Measurements from ENCODE around the gene TMC1.

TMC1 gene

DNA sequence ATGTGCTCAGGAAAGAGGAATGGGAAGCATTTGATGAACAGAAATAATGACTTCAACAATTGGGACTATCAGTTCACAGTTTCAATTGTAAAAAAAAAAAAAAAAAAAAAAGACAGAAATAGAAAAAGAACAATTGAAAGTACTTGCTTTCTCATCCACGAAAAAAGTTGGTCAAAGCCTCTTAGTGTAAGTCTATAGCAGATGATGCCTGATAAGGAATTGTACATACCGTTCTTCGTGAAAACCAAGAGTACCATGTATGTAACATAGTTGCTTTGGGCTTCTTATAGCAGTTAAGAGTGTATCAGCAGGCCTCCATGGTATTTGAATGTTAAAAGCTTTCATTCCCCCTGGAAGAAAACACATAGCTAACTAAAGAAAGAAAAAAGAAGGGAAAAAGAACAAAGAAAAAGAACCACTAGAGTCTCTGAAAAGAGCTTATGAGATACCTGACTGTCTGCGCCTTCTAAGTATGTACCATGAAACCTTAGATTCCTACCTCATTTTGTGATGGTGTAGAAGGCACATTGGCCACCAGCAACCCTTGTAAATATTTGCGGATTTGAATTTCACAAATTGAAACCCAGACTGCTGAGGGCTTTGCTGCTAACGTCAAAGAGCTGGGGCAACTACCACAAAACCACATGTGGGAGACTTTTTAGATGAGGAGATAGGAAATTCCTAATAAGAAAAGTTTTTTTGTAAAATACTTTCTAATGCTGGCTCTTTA lies 75.2 kb downstream of the TMC1 start:
- no peaks in the 10 kb centered on the region for H3K36me3 ChIP-seq (ENCODE audit: control insufficient read depth, insufficient read depth, low read length, severe bottlenecking)
- H3K9me3 ChIP-seq (ENCODE audit: control insufficient read depth, low read length): no peaks in the 10 kb centered on the region
- H3K27me3 ChIP-seq (replicated peaks; ENCODE audit: control insufficient read depth, insufficient read depth, low read length): no peaks in the 10 kb centered on the region
- no peaks in the 10 kb centered on the region for H3K4me1 ChIP-seq (ENCODE audit: control insufficient read depth, insufficient read depth, low read length)
- H3K9ac ChIP-seq (ENCODE audit: low read length): no peak overlapping the region
- no peak overlapping the region for H3K4me3 ChIP-seq (ENCODE audit: low read length)
- no peak for DNase-seq (ENCODE audit: low read depth)

DNA sequence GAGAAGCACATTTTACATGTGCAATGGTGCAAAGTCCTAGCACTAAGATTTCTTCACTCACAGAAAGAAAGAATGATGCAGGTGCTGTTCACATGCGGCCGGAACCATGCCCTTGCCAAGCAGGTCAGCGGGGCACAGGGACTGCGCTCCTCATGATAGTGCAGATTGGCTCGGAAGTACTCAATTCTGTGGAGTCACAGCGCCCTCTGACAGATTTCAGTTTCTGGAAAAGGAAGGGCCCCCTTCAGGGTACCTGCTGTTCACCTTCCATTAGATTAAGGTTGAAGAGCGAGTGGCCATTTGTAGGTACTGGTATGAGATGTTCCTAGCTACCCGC lies 75.7 kb downstream of the TMC1 start:
- DNase-seq (ENCODE audit: low read depth): no peak

DNA sequence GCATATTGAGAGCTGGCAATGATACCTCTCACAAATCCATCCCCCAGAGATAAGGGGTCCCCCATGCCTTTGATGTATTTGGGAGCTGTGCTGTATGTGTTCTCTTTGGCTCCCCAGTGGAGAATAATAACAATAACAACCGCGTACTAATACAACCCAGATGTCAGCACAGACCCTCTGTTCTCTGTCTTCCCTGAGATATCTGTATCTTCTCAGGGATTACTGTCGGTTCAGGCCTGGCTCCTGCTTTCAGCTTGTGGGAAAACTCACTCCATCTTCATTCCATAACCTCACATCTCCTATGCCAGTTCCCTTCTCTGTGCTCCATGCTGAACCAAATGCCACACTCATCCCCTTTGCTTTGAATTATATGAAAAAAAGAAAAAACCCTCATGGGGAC lies 76.2 kb downstream of the TMC1 start:
- DNase-seq (ENCODE audit: low read depth): no peak
- H3K4me3 ChIP-seq (ENCODE audit: low read length): no peak overlapping the region
- H3K36me3 ChIP-seq (ENCODE audit: control insufficient read depth, insufficient read depth, low read length, severe bottlenecking): no peaks in the 10 kb centered on the region
- no peaks in the 10 kb centered on the region for H3K27me3 ChIP-seq (replicated peaks; ENCODE audit: control insufficient read depth, insufficient read depth, low read length)
- H3K9ac ChIP-seq (ENCODE audit: low read length): no peak overlapping the region
- H3K9me3 ChIP-seq (ENCODE audit: control insufficient read depth, low read length): no peaks in the 10 kb centered on the region
- no peaks in the 10 kb centered on the region for H3K4me1 ChIP-seq (ENCODE audit: control insufficient read depth, insufficient read depth, low read length)

More for the DNA sequence above, 75.7 kb downstream of the TMC1 start:
- Histone ChIP-seq H3K27me3 (replicated peaks; ENCODE audit: control insufficient read depth, insufficient read depth, low read length) (no peaks in the 10 kb centered on the region), H3K9me3 (ENCODE audit: control insufficient read depth, low read length) (no peaks in the 10 kb centered on the region), H3K36me3 (ENCODE audit: control insufficient read depth, insufficient read depth, low read length, severe bottlenecking) (no peaks in the 10 kb centered on the region), H3K4me3 (ENCODE audit: low read length) (no peak overlapping the region), H3K4me1 (ENCODE audit: control insufficient read depth, insufficient read depth, low read length) (no peaks in the 10 kb centered on the region), H3K9ac (ENCODE audit: low read length) (no peak overlapping the region)

DNA sequence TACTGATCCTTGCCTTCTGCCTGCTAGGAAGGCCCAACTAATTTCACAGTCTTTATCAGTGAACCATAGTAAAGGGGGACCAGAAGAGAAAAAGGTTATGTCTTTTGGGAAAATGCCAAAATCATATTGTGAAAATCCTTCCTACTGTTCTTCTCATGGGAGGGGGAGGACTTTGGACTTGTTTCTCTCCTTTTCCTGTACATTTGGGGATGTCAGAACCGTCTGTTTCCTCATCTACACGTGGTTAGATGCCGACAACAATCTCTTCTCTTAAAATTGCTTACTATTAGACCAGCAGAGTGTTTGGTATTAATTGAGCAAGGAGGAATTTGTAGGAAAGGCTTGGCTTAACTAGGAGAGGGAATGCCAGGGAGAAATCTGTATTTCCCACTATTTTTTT lies 77.2 kb downstream of the TMC1 start:
- Histone ChIP-seq H3K27me3 (replicated peaks; ENCODE audit: control insufficient read depth, insufficient read depth, low read length) (no peaks in the 10 kb centered on the region), H3K36me3 (ENCODE audit: control insufficient read depth, insufficient read depth, low read length, severe bottlenecking) (no peaks in the 10 kb centered on the region), H3K9ac (ENCODE audit: low read length) (no peak overlapping the region), H3K4me3 (ENCODE audit: low read length) (no peak overlapping the region), H3K9me3 (ENCODE audit: control insufficient read depth, low read length) (no peaks in the 10 kb centered on the region), H3K4me1 (ENCODE audit: control insufficient read depth, insufficient read depth, low read length) (peaks cover 8% of the 10 kb centered on the region)
- DNase-seq (ENCODE audit: low read depth): no peak

DNA sequence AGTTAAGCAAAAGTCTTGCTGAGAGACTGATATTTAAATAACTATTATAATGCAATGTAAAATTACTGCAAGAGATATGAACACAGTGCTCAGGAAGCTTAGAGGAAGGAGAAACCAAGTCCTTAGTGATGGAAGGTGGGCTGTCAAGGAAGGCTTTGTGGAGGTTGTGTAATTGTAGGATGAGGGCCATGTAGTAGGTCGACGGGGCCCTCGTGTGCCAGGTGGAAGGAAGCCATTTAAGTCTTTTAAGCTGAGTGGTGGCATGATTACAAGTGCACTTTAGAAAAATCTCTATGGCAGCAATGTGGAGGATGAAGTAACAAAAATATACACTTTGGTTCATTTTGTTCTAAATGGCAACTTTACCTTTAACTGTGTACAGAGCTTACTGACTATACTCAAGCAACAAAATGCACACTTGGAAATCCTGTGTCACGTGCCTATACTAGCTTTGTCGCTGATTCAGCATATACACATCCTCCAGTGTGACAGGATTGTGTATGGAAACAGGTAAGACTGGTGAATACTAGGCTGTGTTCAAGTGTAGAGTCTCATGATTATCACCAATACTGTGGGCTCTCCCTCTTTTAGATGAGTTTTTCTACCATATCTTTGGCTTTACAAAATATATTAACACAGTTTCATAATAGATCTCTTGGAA lies 78.6 kb downstream of the TMC1 start:
- no peaks in the 10 kb centered on the region for H3K9me3 ChIP-seq (ENCODE audit: control insufficient read depth, low read length)
- no peaks in the 10 kb centered on the region for H3K27me3 ChIP-seq (replicated peaks; ENCODE audit: control insufficient read depth, insufficient read depth, low read length)
- H3K4me3 ChIP-seq (ENCODE audit: low read length): no peak overlapping the region
- no peak for DNase-seq (ENCODE audit: low read depth)
- no peaks in the 10 kb centered on the region for H3K36me3 ChIP-seq (ENCODE audit: control insufficient read depth, insufficient read depth, low read length, severe bottlenecking)
- H3K4me1 ChIP-seq (ENCODE audit: control insufficient read depth, insufficient read depth, low read length): peaks cover 8% of the 10 kb centered on the region
- H3K9ac ChIP-seq (ENCODE audit: low read length): no peak overlapping the region

DNA sequence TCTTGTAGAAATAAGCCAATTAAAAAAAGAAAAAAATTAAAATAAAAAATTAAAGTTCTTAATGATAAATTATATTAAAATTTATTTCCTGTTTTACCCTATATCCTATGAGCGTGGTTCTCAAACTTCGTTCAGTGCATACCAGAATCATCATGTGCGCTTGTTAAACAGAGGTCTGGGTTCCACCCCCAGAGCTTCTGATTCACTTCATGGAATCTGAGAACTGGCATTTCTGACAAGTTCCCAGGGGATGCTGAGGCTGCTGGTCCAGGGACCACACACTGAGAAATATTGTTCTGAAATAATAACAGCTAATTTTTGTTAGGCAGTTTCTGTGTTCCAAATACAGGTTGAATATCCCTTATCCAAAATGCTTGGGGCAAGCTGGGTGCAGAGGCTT lies 79.3 kb downstream of the TMC1 start:
- H3K9ac ChIP-seq (ENCODE audit: low read length): no peak overlapping the region
- DNase-seq (ENCODE audit: low read depth): no peak
- peaks cover 8% of the 10 kb centered on the region for H3K4me1 ChIP-seq (ENCODE audit: control insufficient read depth, insufficient read depth, low read length)
- no peaks in the 10 kb centered on the region for H3K9me3 ChIP-seq (ENCODE audit: control insufficient read depth, low read length)
- no peak overlapping the region for H3K4me3 ChIP-seq (ENCODE audit: low read length)
- no peaks in the 10 kb centered on the region for H3K36me3 ChIP-seq (ENCODE audit: control insufficient read depth, insufficient read depth, low read length, severe bottlenecking)
- no peaks in the 10 kb centered on the region for H3K27me3 ChIP-seq (replicated peaks; ENCODE audit: control insufficient read depth, insufficient read depth, low read length)

DNA sequence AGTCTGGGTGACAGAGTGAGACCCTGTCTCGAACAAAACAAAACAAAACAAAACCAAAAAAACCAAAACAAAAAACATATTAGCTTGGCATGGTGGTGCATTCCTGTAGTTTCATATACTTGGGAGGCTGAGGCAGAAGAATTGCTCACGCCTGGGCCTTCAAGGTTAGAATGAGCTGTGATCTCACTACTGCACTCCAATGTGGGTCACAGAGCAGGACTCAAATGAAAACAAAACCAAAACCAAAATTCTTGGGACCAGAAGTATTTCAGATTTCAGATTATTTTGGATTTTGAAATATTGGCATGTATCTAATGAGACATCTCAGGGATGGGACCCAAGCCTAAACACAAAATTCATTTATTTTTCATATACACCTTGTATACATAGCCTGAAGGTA lies 80.2 kb downstream of the TMC1 start:
- H3K9ac ChIP-seq (ENCODE audit: low read length): no peak overlapping the region
- no peaks in the 10 kb centered on the region for H3K27me3 ChIP-seq (replicated peaks; ENCODE audit: control insufficient read depth, insufficient read depth, low read length)
- peaks cover 8% of the 10 kb centered on the region for H3K4me1 ChIP-seq (ENCODE audit: control insufficient read depth, insufficient read depth, low read length)
- H3K4me3 ChIP-seq (ENCODE audit: low read length): no peak overlapping the region
- DNase-seq (ENCODE audit: low read depth): no peak
- H3K9me3 ChIP-seq (ENCODE audit: control insufficient read depth, low read length): no peaks in the 10 kb centered on the region
- H3K36me3 ChIP-seq (ENCODE audit: control insufficient read depth, insufficient read depth, low read length, severe bottlenecking): no peaks in the 10 kb centered on the region

DNA sequence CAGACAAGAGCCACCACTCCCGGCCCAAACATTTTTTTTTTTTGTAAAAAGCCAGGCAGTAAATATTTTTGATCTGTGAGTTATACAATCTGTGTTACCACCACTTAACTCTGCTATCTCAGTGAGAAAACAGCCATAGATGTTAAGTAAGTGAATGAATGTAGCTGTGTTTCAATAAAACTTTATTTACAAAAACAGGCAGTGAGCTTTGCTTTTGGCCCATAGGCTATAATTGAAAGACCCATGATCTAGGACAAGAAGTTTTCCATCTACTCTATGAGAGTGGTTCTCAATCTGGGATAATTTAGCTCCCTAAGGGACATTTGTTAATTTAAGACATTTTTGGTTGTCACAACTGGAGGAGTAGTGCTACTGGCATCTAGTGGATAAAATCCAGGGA lies 91.0 kb downstream of the TMC1 start:
- H3K27me3 ChIP-seq (replicated peaks; ENCODE audit: control insufficient read depth, insufficient read depth, low read length): no peaks in the 10 kb centered on the region
- no peak overlapping the region for H3K4me3 ChIP-seq (ENCODE audit: low read length)
- no peaks in the 10 kb centered on the region for H3K4me1 ChIP-seq (ENCODE audit: control insufficient read depth, insufficient read depth, low read length)
- no peak for DNase-seq (ENCODE audit: low read depth)
- H3K9me3 ChIP-seq (ENCODE audit: control insufficient read depth, low read length): no peaks in the 10 kb centered on the region
- H3K36me3 ChIP-seq (ENCODE audit: control insufficient read depth, insufficient read depth, low read length, severe bottlenecking): no peaks in the 10 kb centered on the region
- no peak overlapping the region for H3K9ac ChIP-seq (ENCODE audit: low read length)

DNA sequence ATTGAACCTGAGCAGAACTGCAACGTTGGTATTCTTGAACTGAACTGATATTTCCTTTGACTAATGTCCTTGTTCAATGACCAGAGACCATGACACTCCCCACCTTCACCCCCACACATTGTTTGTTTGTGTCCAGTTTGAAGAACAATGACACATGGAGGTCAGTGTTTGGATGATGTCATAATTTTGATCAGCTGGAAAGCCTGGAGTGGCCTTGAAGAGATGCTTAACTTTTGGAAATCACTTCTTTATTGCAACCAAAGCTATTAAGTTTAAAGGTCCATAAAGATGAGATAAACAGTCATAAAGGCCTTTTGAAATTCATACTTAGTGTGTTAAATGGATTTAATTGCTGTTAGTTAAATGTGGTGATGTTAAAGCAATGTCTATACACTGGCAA lies 92.7 kb downstream of the TMC1 start:
- H3K36me3 ChIP-seq (ENCODE audit: control insufficient read depth, insufficient read depth, low read length, severe bottlenecking): no peaks in the 10 kb centered on the region
- no peaks in the 10 kb centered on the region for H3K27me3 ChIP-seq (replicated peaks; ENCODE audit: control insufficient read depth, insufficient read depth, low read length)
- no peak overlapping the region for H3K9ac ChIP-seq (ENCODE audit: low read length)
- H3K4me3 ChIP-seq (ENCODE audit: low read length): no peak overlapping the region
- DNase-seq (ENCODE audit: low read depth): no peak
- H3K9me3 ChIP-seq (ENCODE audit: control insufficient read depth, low read length): no peaks in the 10 kb centered on the region
- peaks cover 5% of the 10 kb centered on the region for H3K4me1 ChIP-seq (ENCODE audit: control insufficient read depth, insufficient read depth, low read length)

DNA sequence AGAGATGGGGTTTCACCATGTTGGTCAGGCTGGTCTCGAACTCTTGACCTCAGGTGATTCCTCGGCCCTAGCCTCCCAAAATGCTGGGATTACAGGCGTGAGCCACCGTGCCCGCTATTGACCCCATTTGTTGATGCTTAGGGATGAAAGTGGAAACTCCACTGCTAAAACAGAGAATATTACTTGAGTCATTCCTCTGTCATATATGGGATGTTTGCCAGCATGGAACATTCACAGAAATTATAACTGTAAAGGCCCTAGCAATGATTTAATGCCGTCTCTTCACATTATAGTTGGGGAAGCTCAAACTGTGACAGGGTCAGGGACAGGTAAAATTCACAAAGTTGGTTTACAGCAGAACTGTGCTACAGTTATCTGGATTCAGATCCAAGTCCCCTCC lies 94.5 kb downstream of the TMC1 start:
- H3K9ac ChIP-seq (ENCODE audit: low read length): no peak overlapping the region
- no peak for DNase-seq (ENCODE audit: low read depth)
- no peaks in the 10 kb centered on the region for H3K36me3 ChIP-seq (ENCODE audit: control insufficient read depth, insufficient read depth, low read length, severe bottlenecking)
- peaks cover 6% of the 10 kb centered on the region for H3K4me1 ChIP-seq (ENCODE audit: control insufficient read depth, insufficient read depth, low read length)
- no peak overlapping the region for H3K4me3 ChIP-seq (ENCODE audit: low read length)
- H3K9me3 ChIP-seq (ENCODE audit: control insufficient read depth, low read length): no peaks in the 10 kb centered on the region
- no peaks in the 10 kb centered on the region for H3K27me3 ChIP-seq (replicated peaks; ENCODE audit: control insufficient read depth, insufficient read depth, low read length)

DNA sequence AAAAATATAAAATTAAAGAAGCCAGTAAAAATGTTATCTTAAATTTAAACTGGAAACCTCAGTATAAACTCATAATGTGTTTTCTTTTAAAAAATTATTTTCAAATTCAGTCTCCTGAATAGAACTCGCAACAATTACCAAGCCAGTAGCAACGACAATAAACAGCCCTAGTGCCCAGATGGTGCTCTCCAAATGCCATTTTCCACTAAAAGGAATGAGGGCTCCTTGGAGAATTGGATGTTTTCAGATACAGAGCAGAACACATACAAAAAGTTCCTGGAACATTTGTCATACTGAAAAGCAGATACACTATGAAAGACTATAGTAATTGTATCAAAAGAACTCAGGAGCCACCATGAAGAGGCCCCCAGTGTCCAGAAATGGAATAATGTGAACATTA lies 97.4 kb downstream of the TMC1 start:
- Histone ChIP-seq H3K4me3 (ENCODE audit: low read length) (no peak overlapping the region), H3K9me3 (ENCODE audit: control insufficient read depth, low read length) (no peaks in the 10 kb centered on the region), H3K9ac (ENCODE audit: low read length) (no peak overlapping the region), H3K4me1 (ENCODE audit: control insufficient read depth, insufficient read depth, low read length) (peaks cover 6% of the 10 kb centered on the region), H3K27me3 (replicated peaks; ENCODE audit: control insufficient read depth, insufficient read depth, low read length) (no peaks in the 10 kb centered on the region), H3K36me3 (ENCODE audit: control insufficient read depth, insufficient read depth, low read length, severe bottlenecking) (no peaks in the 10 kb centered on the region)
- DNase-seq (ENCODE audit: low read depth): no peak

DNA sequence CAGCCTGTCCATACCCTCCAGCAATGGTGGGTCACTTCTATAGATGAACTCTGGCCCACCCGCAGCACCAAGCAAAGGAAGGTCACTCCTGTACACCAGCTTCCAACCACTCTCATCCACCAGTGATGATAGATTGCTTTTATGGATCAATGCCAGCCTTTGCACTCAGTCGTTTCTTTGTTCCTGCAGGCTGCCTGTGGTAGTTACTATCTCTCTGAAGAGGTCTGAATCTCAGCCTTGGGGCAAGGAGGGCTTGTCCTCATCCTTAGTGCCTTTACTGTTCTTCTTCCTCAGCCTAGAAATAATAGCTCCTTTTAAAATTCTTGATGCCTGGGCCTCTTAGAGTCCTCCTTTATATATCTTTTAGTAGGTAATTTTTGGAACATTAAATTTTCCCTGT lies 100.8 kb downstream of the TMC1 start:
- DNase-seq (ENCODE audit: low read depth): no peak
- Histone ChIP-seq H3K36me3 (ENCODE audit: control insufficient read depth, insufficient read depth, low read length, severe bottlenecking) (no peaks in the 10 kb centered on the region), H3K9ac (ENCODE audit: low read length) (no peak overlapping the region), H3K27me3 (replicated peaks; ENCODE audit: control insufficient read depth, insufficient read depth, low read length) (no peaks in the 10 kb centered on the region), H3K4me3 (ENCODE audit: low read length) (no peak overlapping the region), H3K9me3 (ENCODE audit: control insufficient read depth, low read length) (no peaks in the 10 kb centered on the region), H3K4me1 (ENCODE audit: control insufficient read depth, insufficient read depth, low read length) (peaks cover 6% of the 10 kb centered on the region)
